Stimulated activated CD8-positive, alpha-beta memory T cell treated with anti-CD3 and anti-CD28 coated beads, Interleukin-4, amount 100 ng/mL, for 1 hour (primary cell): Measurements from ENCODE around the gene SHMT1.
"Not testable (repeated sequence)": the region's sequence is repeated elsewhere in the genome, so short reads cannot be mapped to it uniquely, and the experiment has no call there.

ENCODE experiments used
- DNase-seq, 2 donors: peaks; one replicate each; pipeline ENCODE4 v3.0.0-alpha.2; 2020; ENCODE audit warnings: low read depth in 2 of 2, low spot score in 1 of 2

The SHMT1 gene

DNA sequence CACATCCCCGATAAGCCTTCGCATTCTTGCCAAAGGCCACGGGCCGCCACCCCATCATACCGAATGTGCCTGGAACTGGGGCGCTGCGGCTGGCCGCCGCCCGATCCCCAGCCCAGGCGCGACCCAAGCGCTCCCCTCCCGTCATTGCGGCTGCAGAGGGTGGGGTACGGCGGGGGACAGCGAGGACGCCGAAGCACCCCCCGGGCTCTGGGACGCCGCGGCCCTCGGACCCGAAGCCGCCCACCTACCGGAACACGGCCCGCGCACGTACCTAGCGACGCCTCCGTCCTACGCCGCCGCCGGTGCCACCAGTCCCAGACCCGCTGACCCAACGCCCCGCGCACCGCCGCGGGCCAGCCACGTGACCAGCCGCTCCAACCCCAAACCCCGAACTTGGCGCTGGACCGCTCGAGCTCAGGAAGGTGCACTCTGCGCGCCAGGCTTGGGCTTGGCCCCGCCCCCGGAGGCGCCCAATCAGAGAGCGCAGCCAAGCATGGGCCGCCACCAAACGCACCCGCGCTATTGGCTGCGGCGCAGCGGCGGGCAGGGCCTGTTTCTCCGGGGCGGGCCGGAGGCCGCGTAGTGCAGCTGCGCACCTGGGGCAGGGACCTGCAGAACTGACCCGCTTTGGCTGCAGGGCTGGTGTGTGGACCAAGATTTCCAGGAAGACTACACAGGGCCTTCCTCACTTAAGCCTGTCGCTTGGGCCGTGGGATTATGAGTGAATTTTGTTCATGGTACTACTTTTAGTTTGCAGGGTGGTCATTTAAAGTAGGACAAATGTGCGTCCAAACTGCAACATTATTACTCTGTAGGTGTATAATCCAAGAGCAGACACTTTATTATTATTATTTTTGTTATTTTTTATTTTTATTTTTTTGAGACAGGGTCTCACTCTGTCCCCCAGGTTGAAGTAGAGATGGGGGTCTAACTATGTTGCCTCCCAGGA lies at the start of gene SHMT1:
Gene SHMT1 (minus strand): TSS at position 450 of the 949 bp plus-strand sequence. CDS start 7,569 bp downstream, outside the sequence.
- DNase-seq, result peak; percentile 70 to 76

DNA sequence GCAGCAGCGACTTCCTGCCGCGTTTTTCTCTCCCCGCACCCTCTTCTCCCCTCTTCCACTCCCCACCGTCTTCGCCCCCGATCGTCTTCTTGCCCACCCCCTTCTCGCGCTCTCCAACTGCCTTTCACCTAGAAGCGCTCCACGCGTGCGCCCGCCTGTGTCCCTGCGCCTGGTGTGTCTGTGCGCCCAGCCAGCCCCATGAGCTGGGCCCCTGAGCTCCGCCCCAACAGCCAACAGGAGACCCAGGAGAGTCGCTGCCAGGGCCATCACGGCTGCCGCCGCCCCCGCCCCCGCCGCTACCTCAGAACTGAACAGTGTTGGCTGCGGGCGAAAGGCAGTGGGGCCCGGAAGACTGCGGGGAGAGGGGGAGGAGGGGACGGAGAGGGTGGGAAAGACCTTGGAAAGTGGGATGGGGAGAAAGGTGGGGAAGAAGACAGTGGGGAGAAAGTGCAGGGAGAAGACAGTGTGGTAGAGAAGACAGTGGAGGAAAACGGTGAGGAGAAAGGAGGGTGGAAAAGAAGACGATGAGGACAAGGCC lies 48.7 kb upstream of the SHMT1 start:
- DNase-seq, result not testable (repeated sequence)

DNA sequence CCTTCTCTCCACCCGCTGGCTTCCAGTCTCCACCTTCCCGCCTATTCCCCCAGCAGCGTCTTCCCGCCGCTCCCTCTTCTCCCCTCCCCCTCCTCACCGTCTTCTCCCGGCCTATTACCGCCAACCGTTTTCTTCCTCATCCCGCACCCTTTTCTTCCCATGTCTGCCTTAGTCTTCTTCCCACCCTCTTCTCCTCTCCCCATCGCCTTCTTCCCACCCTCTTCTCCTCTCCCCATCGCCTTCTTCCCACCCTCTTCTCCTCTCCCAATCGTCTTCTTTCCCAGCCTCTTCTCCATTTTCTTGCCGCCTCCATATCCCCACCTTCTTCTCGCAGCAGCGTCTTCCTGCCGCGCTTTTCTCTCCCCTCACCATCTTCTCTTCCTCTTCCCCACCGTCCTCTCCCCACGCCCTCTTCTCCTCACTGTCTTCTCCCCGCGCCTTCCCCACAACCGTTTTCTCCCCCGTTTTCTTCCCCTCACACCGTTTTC lies 48.1 kb upstream of the SHMT1 start:
- DNase-seq, result not testable (repeated sequence)

DNA sequence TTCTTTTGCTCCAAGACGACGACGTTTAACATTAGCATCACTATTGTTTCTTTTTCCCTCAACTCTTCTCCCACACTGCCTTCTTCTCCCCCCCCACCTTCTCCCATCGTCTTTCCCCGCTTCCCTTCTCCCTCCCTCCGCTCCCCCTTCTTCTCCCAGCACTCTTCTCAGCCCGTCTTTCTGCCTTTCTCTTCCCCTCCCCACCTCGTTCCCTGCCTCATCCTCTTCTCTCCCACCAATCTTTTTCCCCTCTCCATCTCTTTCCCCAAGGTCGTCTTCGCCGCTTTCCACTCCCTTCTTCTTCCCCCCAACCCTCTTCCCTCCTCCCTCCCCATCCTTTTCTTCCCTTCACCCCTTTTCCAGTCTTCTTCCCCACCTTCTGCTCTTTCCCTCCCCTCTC lies 47.4 kb upstream of the SHMT1 start:
- not testable (repeated sequence) for DNase-seq

DNA sequence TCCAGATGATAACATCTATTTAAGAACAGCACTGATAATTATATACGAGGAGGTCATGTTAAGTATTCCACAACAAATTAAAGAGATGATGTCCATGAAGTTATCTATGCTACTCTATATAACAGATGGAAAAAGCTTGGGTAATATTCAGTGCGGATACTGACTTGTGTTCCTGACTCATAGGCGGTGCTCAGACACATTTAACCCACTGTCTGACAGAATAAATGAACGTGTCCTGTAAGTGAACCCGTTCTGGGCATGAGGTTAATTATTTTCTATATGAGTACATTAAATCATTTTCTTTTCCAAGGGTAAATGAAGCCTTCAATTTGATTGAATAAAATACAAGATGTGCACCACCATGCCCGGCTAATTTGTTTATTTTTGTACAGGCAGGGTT lies 46.0 kb upstream of the SHMT1 start:
- DNase-seq, result not testable (repeated sequence)

DNA sequence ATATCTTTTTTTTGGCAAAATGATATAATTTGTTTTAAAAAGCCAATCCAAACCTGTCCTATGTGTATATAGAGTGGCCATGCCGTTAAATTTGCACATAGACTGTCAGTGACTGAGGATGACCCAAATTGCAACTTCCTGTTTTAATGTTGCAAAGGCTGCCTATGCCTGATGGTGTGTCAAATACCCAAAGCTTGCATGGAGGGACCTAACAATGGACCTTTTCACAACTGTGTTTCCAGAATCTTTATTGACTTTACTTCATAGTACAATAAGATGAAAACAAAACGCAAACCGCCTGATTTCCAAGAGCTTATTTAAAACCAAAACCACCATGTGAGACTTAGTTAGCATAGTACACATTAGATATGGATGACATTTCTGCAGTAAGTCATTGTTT lies 45.6 kb upstream of the SHMT1 start:
- DNase-seq, result not testable (repeated sequence)

DNA sequence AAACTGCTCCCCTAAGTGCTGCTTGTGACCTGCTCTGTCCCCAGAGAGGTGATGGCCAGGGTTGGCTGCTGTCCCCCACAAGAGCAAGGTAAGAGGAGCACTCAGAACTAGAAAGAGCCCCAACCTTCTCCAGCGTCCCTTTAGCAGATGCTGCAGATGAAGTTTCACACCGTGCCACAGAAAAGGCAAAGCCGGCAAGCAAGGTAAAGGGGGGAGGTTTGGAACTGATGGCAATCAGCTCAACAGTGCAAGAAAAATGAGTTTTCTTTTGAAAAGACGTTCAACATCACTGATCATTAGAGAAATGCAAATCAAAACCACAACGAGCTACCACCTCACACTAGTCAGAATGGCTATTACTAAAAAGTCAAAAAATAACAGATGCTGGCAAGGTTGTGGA lies 40.3 kb upstream of the SHMT1 start:
- not testable (repeated sequence) for DNase-seq

DNA sequence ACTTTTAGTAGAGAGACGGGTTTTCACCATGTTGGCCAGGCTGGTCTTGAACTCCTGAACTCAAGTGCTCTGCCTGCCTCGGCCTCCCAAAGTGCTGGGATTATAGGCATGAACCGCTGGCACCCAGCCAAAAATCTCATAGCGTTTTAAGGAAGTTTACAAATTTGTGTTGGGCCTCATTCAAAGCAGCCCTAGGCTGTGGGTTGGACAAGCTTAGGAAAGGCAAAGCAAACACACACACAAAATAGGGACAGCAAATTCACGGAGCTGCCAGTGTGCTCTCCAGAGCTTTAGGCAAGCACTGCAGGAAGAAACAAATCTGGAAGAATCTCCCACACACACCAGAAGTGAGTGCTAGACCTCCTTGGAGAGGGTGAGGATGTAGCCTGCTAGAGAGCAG lies 39.8 kb upstream of the SHMT1 start:
- DNase-seq, result not testable (repeated sequence)

DNA sequence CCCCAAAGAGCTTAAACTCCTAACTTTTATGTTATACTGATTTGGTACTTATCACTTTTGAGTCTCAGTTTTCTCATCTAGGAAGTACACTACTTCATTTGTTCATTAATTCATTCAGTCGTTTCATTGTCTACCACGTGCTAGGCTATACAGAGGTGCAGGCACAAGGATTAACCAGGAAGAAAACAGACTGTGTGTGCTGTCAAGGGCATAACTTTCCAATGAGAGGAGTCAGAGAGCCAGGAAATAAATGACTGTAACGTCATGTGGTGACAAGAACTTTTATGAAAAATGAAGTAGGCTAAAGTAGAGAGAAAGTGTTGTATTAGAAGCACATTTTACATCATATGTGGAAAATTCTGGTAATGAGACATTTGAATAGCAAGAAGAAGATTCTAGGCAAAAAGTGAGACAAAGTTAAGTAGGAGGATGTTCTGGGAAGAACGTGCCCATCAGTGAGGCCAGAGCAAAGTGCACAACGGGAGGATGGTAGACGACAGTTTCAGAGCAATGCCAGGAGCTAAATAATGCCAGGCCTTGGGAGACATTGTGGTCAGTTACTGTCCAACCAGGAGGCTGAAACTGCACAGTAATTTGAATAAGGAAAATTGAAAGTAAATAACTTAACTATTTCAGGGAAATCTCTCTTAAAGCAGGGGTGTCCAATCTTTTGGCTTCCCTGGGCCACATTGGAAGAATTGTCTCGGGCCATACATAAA lies 38.7 kb upstream of the SHMT1 start:
- not testable (repeated sequence) for DNase-seq

DNA sequence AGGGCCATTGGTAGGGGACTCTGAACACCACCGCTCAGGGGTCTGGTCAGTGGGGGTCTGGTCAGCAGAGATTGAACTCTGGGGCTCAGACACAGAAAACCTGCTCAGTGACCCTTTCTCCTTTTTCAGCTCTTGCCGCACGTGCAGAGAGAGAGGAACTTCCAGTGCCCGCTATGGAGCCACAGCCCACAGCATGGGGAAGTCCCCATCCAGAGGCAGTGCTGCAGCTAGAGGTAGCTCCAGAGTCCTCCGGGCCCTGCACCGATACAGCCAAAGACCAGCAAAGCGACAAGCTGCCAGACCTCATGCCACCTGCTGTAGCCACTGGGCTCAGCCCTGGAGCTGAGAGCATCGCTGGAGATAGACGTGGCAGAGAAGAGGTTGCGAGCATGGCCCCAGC lies 25.4 kb upstream of the SHMT1 start:
- not testable (repeated sequence) for DNase-seq

DNA sequence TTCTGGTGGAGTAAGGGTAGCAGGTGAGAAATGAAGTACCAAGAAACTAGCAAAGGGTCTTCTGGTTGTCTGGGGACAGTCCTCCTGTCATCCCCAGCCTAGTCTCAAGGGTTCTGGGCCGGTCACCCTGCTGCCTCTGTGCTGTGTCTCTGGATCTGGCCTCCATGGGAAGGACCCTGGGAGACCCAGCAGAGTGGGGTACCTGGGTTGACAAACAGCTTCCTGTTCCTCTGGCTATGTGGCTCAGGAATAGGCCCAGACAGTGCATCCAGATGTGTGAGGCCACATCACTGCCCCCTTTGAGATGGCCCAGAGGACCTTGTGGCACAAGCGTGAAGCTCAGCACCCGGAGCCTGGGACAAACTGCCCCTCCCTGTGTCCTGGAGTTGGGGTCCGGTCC lies 24.9 kb upstream of the SHMT1 start:
- DNase-seq, result not testable (repeated sequence)

DNA sequence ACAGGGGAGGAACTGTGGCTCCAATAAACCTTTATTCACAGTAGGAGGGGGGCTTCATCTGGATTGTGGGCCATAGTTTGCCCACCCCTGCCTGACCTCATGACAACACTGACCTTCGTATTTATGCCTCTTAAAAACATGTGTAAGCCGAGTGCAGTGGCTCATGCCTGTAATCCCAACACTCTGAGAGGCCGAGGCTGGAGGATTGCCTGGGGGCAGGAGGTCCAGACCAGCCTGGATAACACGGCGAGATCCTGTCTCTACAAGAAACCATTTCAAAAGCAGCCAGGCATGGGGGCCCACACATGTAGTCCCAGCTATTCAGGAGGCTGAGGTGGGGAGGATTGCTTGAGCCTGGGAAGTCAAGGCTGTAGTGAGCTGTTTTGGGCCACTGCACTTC lies 24.2 kb upstream of the SHMT1 start:
- DNase-seq, result not testable (repeated sequence)

DNA sequence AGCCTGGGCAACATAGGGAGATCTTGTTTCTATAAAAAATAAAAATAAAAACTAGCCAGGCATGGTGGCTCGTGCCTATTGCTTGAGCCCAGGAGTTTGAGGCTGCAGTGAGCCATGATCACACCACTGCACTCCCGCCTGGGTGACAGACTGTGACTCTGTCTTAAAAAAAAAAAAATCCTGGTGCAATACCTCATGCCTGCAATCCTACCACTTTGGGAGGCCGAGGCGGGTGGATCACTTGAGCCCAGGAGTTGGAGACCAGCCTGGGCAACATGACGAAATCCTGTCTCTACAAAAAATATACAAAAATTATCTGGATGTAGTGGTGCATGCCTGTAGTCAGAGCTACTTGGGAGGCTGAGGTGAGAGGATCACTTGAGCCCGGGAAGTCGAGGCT lies 20.9 kb upstream of the SHMT1 start:
- DNase-seq, result not testable (repeated sequence)

DNA sequence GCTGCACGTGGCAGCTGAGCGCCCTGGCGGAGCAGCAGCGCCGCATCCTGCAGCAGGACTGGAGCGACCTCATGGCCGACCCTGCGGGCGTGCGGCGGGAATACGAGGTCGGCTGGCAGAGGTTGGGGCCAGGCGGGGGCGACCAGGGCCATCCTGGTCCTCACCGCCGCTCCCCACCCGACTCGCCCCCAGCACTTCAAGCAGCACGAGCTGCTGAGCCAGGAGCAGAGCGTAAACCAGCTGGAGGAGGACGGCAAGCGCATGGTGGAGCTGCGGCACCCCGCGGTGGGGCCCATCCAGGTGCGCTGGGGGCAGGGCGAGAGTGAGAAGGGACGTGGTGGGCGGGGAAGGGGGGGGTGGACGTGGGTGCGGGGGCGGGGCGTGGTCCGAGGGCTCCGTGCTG lies 19.7 kb upstream of the SHMT1 start:
- not testable (repeated sequence) for DNase-seq

DNA sequence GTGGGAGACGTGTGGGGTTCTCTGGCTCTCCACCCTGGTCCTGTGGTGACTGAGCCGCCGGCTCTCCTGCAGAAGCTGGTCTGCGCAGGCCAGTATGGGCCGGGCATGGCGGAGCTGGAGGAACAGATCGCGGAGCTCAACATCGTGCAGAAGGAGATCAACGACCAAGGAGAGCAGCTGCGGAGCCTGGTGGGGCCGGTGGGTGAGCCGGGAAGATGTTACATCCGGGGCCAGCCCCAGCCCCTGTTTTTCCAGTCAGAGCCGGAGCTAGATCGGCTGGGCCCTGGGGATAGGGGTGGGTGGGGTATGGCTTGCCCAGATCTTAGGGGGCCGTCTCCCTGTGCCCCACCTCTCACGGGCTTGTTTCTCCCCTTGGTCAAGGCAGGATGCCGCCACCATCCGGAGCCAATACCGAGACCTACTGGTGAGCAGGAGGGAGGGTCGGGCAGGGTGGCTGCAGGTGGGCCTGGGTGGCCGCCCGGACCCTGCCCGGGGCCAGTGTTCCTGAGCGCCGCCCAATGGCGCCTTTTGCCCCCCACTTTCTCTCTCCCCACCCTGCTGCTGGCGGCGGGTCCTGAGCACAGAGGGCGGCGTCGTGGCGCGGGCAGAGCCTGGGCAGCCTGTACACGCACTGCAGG lies 19.2 kb upstream of the SHMT1 start:
- no peak for DNase-seq

DNA sequence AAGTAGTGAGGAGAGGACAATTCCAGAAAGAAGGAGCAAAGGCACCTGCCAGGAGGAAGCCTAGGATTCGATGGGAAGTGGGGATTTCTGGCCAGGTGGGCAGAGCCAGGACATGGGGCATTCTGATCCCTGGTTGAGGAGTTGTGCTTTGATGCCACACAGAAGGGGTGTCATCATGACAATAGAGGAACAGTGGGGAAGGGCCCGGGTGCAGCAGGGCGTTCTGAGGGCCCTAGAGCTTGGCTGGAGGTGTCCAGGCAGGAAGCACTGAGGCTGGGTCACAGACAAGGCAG lies 18.5 kb upstream of the SHMT1 start:
- DNase-seq, result no peak

DNA sequence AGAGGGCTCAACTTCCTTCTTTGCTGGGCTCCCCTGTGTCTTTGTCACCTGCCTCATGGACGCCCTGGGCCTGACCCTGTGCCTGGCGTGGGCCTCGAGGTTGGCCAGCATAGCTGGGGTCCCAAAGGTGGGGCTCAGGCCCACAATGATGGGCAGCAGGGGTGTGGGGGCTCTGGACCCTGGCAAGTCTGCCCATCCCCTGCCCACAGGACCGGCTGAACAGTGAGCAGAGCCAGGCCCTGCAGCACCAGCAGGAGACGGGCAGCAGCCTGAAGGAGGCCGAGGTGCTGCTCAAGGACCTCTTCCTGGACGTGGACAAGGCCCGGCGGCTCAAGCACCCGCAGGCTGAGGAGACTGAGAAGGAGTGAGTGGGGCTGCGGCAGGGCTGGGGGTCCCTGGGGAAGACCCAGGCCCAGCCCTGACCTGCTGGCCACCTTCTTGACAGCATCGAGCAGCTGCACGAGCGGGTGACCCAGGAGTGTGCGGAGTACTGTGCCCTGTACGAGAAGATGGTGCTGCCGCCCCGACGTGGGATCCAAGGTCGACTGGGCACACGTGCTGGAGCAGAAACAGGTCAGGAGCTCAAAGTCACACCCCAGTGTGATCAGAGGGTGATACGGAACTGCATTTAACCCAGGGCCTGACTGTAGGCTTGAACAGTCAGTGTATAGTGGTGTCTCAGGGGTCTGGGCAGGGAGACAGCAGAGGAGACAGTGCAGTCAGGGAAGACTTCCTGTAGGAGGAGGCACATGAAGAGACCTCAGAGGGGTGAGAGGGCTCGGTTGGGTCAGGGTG lies 18.0 kb upstream of the SHMT1 start:
- no peak for DNase-seq

DNA sequence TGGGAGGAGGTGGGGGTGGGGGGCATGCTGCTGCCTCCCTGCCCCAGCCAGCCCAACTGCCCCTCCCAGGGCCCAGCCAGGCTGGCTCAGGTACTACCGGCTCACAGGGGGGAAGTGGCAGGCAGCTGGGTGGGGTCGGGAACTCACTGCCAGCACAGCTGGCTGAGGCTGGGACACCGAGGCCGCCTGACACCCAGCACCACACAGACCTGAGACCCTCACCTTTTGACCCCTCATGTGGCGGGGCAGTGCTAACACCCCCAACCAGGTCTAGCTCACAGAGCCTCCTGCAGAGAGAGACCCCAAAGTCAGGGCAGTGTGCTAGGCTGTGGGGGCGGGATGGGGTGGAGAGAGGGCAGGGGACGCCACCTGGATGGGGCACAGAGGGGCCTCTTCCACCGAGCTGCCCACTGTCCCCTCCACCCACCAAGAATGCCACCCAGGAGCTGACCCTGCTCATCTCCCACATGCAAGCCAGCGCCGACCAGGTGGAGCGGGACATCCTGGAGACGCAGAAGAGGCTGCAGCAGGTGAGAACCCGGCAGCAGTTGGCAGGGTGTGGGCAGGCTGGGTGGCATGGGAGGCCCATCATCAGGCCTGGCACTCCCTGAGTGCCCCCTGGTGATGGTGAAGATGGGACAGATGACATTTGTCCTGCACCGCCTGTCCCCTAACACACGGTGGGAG lies 17.3 kb upstream of the SHMT1 start:
- DNase-seq, result no peak

DNA sequence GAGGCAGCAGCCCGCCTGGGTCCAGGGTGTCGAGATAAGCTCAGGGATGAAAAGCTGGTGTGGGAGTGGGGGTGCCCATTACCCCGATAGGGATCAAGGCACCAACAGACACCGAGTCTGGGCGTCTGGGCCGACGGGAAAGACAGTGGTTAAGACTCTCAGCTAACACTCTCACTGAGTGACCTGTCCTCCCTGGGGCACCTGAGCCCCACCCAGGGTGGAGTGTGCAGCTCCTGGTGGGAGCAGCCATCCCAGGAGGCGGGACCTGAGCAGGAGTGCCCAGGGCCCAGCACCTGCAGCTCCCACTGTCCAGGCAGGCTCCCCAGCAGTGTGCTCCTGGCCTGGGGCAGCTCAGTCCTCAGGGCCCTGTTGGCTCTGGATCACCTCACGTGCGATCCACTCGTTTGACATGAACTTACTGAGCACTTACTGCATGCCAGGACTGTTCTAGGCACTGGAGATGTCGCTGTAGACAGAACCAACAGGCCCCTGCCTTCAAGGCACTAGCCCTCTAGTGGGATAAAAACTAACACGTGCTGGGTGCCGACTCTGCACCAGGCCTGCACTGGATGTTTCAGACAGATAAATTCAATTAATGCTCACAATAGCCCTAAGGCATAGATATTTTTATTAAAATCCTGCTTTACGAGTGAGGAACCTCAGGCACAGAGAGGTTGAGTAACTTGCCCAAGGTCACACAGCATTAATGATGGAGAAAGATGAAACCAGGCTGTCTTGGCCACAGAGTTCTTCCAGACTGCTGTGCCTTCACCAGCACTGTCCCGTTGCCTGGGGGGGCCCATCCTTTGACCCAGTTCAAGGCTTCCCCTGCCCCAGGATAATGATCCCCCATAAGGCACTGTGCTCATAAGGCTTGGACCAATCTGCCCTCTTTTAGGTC lies 16.1 kb upstream of the SHMT1 start:
- DNase-seq, result no peak
